Measurements from ENCODE around the gene H1-8.
"Not testable (repeated sequence)": the region's sequence is repeated elsewhere in the genome, so short reads cannot be mapped to it uniquely, and the experiment has no call there.

The H1-8 gene

DNA sequence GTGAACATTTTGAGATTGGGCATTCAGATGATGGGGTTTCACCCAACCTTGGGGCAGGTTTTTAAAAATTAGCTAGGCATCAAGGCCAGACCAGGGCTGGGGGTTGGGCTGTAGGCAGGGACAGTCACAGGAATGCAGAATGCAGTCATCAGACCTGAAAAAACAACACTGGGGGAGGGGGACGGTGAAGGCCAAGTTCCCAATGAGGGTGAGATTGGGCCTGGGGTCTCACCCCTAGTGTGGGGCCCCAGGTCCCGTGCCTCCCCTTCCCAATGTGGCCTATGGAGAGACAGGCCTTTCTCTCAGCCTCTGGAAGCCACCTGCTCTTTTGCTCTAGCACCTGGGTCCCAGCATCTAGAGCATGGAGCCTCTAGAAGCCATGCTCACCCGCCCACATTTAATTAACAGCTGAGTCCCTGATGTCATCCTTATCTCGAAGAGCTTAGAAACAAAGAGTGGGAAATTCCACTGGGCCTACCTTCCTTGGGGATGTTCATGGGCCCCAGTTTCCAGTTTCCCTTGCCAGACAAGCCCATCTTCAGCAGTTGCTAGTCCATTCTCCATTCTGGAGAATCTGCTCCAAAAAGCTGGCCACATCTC is 8.4 kb upstream of the H1-8 start:
- DNase-seq = no peak

DNA sequence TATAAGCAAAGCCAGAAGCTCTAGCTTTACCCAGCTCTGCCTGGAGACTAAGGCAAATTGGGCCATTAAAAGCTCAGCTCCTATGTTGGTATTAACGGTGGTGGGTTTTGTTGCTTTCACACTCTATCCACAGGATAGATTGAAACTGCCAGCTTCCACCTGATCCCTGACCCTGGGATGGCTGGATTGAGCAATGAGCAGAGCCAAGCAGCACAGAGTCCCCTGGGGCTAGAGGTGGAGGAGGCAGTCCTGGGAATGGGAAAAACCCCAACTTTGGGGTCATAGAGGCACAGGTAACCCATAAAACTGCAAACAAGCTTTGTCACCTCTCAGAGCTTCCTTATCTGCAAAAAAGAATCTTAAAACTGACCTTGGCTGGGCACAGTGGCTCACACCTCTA is 7.9 kb upstream of the H1-8 start:
- DNase-seq = no peak

DNA sequence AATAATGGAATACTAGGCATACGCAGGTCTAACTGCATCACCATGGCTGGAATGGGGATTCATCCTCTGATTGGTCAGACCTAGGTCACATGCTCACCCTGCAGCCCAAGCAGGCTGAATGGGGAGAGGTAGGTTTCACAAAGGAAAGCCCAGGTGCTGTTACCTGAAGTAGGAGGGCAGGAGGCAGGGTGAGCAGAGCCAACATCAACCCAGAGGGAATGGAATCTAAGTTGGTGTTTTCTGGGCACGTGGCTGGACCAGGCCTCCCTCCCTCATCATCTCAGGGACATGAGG is 6.7 kb upstream of the H1-8 start:
- DNase-seq = no peak

DNA sequence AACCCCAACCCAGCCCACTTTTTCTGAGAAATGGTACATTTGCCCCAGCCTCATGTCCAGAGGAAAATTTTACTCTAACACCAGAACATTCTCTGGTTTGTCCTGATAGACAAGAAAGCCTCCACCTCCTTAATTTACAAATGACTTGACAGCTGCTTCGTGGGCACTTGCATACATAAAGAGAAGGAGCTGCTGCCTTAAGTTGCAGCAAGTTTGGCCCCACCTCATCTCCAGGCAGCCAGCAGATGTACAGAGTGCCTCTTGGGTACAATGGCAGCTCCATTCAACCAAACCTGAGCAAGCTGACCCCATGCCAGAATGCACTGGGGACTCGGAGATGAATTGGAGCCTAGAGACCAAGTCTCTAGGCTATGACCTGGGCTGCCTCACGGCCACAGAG is 6.2 kb upstream of the H1-8 start:
- no peak for DNase-seq

DNA sequence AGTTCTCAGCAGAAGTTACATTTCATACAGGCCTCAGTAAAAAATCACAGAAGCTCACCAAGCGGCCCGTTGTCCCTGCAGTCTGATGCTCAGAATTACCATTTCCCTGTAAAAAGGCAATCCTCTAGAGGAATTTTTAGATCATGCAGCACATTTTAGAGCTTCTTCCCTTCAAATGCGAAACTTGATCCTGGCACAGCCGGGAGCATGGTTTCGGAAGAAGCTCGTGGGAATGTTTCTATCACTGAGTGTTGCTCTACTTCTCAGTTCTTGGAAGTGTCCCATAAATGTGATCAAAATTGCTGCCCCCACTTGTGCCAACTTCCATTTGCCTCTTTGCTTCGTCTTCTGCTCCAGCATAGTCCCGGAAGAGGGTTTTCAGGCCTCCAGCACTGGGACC is 3.8 kb upstream of the H1-8 start:
- no peak for DNase-seq

DNA sequence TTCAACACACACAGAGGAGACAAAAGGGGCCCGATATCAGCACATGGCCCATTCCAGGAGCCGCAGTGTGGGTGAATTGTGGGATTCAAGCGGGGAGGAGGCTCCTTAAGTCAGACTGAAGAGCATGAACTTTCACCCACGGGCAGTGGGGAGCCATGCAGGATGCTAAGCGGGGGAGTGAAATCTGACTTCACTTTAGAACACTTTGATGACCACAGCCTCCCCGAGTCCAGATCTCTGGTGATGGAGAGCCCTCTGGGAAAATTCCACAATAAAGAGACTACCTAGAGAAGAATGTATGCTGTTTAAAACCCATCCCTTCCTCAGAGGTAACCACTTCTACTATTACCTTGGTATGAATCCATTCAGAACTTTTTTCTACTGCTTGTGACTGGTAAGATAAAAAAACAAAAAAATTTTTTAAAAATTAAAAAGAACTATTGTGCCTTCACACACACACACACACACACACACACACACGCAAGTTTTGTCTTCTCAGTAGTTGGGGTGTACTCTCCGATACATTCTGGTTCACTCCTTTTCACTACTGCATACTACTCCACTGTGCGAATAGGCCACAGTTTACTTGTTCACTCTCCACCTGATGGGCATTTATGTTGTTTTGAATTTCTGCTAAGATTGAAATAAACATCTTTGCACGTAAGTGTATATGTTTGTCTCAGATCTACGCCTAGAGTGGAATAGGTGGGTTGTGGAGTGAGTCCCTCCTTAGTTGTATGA is 2.0 kb upstream of the H1-8 start:
- no peak for DNase-seq

DNA sequence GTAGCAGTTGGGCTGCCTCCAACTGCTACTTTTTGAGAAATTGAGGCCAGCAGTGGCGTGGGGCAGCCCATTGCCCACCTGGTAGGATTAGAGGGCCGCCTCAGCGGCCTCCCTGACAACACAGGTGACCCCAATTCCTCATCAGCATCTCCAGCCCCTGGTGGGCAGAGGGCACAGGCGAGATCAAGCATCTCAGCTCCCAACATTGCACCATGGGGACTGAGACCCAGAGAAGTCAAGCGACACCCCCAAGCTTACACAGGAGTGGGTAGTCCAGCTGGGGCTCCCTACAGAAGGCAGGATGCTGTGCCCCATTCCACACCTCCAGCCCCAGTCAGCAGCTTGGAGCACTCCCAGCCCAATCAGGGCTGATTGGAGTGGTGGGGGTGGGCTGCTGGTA is 228 bp upstream of the H1-8 start:
- DNase-seq = no peak

DNA sequence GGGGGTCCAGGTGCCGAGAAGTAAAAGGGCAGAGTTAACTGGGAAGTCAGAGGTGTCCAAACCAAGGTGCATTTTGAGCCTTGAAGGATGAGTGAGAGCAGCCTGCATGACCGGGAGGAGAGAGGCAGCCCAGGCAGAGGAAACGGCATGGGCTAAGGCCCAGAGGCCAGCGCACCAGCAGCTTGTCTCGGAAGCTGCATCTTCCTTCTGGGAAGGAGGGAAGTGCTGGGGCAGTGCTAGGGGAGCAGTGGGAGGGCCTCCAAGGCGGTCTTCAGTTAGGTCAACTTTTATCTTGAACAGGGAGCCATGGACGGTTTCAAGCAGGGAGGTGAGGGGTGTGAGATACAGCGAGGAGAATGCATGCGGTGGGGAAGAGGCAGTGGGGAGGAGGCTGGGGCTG is 1.0 kb downstream of the H1-8 start:
- DNase-seq = no peak

DNA sequence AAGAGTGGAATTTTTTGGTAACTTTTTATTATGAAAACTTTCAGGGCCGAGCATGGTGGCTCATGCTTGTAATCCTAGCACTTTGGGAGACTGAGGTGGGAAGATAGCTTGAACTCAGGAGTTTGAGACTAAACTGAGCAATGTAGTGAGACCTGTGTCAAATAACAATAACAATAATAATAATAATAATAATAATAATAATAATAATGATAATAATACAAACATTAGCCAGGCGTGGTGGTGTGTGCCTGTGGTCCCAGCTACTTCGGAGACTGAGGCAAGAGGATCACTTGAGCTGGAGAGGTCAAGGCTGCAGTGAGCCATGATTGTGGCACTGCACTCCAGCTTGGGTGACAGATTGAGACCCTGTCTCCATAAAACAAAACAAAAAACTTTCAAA is 3.0 kb downstream of the H1-8 start:
- DNase-seq = not testable (repeated sequence)

DNA sequence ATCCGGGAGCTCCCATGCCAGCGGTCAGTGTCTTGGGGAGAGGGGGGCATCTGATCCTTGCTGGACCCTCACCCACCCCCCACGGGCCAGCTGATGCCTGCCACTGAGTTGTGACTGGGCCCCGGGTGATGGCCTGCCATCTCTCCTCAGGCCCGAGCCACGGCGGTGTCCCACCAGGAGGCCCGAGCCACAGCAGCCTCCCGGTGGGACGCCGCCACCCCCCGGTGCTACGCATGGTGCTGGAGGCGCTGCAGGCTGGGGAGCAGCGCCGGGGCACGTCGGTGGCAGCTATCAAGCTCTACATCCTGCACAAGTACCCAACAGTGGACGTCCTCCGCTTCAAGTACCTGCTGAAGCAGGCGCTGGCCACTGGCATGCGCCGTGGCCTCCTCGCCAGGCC is 4.3 kb downstream of the H1-8 start:
- DNase-seq = no peak

DNA sequence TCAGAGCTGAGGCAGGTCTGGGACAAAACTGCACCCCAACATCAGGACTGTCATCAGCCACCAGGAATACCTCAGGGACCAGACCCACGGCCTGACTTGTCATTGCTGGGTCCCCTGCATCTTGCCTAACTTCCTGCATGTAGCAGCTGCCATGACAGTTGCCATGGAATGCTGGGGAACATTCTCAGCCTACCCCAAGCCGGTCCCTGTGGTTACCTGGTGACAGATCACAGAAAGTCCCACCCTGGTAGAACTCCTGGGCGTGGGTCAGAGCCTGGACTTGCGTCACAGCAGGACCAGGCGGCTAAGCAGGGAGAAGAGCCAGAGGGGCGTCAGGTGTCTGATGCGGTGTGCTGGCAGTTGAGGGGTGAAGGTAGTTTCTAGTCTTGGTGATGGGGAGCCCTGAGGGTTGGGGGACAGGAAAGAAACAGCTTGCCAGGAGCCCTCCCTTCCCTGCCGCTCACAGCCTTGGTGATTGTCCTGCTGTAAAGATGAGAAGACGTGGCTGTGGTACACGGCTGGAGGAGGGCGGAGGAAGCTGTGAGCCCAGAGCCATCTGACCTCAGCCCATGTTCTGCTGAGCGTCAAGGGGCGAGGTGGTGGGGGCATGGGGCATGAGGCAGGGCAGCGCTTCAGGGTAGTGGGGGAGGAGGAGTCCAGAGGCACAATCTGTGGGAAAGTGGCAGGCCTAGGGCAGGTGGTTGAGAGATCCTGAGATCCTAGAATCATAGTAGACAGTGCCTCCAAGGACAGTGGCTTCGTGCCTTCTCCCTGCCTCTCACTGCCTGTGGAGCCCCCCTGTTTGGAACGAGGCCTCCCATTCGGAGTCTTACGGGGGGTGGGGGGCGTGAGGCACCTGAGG is 5.4 kb downstream of the H1-8 start:
- DNase-seq = no peak

DNA sequence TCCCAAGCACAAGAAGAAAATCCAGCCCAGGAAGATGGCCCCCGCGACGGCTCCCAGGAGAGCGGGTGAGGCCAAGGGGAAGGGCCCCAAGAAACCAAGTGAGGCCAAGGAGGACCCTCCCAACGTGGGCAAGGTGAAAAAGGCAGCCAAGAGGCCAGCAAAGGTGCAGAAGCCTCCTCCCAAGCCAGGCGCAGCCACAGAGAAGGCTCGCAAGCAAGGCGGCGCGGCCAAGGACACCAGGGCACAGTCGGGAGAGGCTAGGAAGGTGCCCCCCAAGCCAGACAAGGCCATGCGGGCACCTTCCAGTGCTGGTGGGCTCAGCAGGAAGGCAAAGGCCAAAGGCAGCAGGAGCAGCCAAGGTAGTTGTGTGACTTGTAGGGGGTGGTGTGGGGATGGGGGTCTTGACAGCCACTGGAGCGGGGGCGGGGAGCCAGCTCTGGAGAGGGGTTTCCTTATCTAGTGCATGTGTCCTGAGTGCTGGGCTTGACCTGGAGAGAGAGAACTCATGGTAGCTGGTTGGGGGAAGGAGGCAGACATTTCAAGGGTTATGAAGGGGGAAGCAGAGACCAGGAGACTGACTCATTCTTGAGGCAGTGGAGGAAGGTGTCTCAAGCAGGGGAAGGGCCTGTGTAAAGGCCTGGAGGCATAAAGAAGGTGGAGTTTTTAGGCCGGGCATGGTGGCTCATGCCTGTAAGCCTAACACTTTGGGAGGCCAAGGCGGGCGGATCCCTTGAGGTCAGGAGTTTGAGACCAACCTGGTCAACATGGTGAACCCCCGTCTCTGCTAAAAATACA is 6.2 kb downstream of the H1-8 start:
- DNase-seq = no peak

DNA sequence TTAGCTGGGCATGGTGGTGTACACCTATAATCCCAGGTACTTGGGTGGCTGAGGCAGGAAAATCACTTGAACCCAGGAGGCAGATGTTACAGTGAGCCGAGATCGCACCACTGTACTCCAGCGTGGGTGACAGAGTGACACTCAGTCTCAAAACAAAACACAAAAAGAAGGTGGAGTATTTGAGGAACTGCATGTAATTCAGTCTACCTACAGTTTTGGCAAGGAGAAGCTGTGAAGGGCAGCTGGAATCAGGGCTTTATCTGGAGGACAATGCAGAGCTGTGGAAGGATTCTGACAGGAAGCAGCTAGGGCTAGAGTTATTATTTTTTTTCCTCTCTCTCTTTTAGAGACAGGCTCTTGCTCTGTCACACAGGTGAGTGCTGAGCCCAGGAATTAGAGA is 6.8 kb downstream of the H1-8 start:
- no peak for DNase-seq

DNA sequence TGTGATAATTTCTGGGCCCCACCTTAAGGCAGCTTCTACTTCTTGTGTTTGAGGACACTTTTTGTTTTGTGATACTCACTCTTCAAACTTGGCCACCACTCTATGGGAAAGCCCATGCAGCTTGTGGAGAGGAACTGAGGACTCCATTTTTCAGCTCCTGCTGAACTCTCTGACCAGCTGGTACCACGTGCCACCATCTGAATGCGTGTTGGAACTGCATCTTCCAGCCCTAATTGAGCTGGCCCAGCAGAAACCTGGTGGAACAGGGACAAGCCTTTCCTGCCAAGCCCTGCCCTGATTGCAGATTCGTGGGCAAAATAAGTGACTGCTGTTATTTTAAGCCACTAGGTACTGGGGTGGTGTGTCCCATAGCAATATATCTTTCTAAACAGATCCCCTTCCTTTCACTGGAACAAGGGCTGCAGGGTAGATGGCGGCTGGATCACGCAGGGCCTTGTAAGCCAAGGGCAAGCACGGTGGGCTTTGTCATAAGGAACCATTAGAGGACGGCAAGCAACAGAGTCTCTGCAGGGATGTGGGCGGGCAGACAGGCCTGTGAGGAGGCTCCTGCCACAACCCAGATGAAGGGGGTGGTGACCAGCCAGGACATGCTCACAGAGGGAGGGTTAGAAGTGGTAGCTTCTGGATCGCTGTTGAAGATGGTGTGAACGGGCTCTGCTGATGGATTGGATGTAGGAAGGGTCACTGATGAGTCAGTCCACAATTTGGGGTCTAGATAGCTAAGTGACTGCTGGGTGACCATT is 9.5 kb downstream of the H1-8 start:
- DNase-seq = no peak

DNA sequence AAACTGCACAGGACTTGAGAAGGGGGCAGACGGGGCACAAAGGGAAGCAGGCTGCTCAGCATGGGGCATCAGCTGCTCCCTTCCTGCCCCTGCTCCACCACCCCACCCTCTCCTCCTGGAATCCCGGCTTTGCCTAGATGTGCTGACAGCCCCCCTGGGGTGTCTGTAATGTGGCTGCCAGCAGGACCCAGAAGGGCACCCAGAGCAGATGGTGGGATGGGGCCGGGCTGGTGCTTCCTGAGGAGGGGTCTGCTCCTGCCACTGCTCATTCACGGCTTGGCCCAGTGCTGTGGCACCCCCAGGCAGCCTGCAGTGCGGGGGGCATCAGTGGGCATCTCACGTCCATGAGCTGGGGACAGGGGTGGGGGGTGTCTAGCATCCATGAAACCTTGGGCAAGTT is 10.2 kb downstream of the H1-8 start:
- DNase-seq = no peak

DNA sequence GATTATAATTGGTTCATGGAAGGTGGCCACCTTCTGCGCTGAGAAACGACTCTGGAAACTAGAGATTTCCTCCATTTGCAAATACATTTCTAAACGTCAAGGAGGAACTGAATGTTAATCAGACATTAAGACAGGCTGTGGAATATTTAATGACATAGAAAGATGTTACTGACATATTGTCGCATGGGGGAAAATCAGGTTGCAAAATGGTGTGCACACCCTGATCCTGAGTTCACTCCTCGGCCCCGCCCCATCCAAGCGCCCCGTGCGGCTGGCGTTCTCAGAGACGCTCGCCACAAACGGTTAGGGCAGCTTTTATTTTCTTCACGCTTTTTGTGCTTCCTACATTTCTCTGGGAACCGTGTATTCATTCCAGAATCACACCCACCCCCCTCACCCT is 10.7 kb downstream of the H1-8 start:
- no peak for DNase-seq

DNA sequence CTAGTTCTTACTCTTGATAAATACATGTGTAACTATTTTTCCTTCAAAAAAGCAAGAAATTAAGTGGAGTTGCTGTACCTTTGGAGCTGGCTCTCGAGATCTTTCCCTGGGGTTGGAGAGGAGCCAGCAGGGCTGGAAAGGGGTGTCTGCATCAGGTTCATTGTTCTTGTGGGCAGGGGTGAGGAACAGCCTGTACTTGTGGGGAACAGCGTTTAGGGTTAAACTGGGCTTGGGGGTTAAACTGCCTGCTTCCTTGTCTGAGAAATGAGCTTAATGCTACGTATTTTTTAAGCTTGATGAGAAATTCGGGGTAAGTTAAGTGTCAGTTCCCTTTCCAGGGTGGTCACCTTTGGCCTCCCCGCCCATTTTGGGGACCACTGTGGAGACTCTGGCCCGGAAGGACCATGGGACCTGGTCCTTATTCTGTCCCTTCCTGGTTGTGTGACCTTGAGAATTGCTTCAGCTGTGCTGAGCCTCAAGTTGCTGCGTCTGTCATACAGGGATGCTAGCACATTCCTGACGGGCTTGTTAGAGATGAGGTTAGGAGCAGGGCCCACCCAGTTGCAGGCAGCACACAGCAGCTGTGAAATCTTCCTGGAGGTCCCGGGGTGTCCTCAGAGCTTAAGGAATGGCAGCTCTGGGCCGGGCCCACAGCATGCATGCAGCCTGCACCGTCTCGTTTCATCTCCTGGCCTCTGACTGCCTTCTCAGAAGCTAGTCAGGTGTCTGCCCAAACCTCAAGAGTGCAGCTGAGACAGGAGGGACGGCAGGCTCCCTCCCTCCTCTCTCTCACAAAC is 11.6 kb downstream of the H1-8 start:
- DNase-seq = no peak

DNA sequence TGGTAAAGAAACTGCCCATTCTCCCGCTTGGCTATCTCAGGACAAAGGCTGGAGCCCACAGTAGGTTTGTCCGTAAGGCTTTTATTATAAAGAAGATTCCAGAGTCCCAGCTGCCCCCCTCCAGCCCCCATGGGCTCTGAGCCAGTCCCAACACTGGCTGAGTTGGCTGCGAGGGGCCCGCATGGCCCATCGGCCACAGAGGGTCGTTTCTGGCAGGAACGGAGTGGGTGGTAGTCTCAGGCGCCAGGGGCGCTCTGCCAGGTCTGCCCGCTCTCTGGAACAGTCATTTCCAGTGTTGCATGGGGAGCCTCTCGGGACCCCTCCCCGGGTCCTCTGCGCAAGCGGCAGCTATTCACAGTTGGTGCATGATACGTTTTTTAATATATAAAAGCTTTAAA is 12.2 kb downstream of the H1-8 start:
- DNase-seq = no peak

DNA sequence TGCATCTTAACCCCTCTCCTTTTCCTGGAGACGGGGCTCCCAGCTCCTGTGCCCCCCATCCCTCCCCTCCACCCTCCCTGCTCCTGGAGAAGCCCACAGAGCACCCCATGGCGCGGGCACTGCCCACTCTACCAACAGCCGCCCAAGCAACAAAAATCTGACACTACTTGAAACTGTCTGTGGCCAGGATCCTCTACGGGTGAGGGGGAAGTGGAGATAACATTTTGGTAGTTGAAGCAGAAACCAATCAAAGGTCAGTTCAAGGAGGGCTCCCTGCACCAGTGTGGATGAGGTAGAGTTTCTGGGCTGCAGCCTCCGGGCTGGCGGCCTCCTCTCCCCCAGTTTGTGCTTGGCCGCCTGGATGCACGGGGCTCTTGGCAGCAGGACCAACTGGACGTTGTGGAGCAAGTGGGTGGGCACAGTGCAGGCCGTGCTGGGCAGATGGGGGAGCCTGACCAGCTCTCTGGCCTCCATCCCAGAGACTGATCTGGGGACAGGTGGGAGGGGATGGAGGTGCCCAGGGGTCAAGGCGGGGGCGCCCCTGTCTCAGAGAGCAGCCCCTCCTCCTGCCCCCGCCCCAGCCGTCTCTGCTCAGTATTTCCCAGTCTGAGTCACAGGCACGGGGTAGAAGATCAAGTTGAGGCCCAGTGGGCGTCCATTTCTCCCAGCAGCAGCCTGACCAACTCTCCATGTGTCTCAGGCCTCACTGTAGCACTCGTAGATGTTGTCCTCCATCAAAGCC is 12.8 kb downstream of the H1-8 start:
- no peak for DNase-seq

DNA sequence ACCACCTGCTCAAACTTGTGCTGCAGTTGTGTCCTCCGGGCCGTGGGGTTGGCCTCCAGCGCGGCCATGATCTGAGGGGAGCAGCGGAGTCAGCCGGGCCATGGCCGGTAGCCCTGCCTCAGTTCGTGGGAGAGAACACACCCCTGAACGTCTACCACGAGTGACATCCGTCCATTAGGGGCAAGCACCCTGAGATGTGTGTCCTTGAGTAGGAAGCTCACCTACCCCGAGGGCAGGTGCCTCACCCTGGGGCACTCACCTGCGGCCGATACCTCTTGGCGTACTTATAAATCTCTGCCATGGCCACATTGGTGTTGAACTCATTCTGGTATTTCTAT is 13.4 kb downstream of the H1-8 start:
- DNase-seq = no peak

DNA sequence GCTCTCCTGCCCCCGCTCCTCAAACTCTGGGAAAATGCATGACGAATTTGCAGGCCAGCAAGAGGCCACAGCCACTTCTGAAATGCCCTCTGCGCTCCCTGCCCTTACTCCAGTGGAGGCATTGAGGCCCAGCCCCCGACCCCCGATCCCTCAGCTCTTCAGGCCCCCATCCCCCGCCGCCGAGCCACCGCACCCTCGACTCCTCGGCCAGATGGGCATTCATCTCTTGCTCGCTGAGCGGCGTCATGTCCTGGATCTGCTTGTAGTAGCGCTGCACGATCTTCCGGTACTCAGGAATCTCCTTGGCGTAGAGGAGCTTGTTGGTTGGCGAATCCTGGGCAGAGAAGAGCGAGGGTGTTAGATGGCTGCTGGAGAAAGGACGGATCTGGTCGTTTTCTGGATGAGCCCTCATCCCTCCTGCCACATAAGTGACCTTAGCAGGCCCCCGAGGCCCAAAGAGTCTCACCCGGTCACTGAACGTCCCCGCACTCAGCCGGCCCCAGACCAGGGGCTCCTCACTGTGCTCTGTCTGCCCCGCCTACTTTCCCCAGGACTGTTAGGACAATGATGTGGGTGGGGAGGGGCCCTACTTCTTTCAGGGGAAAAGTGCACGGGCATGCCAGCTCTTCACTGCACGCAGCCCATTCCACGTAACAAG is 14.0 kb downstream of the H1-8 start:
- no peak for DNase-seq

Measured in NCI-H82 (cell line).